Forelimb muscle (tissue), 1 donor: ENCODE results near the gene ALOX15B. TPM values are rescaled to one million over a fixed set of nuclear protein-coding genes. Genes with fewer than 3 reads are reported as not detected.
"Not testable (repeated sequence)": the region's sequence is repeated elsewhere in the genome, so short reads cannot be mapped to it uniquely, and the experiment has no call there.

Experiments used
- DNase-seq: peaks from one replicate; pipeline ENCODE4 v3.0.0-alpha.2; 2013; ENCODE audit warnings: low read depth
- polyA plus RNA-seq: library from polyadenylated mRNA; unstranded; fragments of 120-200 nt; gene quantifications from one replicate; pipeline ENCODE4 v1.2.1, GENCODE V29; 2013; ENCODE audit not compliant: insufficient read length

ALOX15B gene
- polyA plus RNA-seq, 1 donor, result 0.59 TPM

- no peak for DNase-seq
Measured at GRCh38 chr17:8013731-8014557, 24.9 kb upstream of the ALOX15B start.

- DNase-seq, result no peak
Measured at GRCh38 chr17:8014558-8014850, 24.4 kb upstream of the ALOX15B start.

GRCh38 chr17:8015236-8015956, 23.5 kb upstream of the ALOX15B start:
- no peak for DNase-seq

GRCh38 chr17:8015957-8016631, 22.8 kb upstream of the ALOX15B start:
- no peak for DNase-seq

- no peak for DNase-seq
Measured at GRCh38 chr17:8016632-8017424, 22.0 kb upstream of the ALOX15B start.

GRCh38 chr17:8018436-8018835, 20.4 kb upstream of the ALOX15B start:
- no peak for DNase-seq

- DNase-seq, result no peak
Measured at GRCh38 chr17:8019166-8019565, 19.7 kb upstream of the ALOX15B start.

GRCh38 chr17:8019665-8020650, 18.9 kb upstream of the ALOX15B start:
- DNase-seq, result no peak

- no peak for DNase-seq
Measured at GRCh38 chr17:8020776-8021564, 17.9 kb upstream of the ALOX15B start.

- DNase-seq, result no peak
Measured at GRCh38 chr17:8021565-8022359, 17.1 kb upstream of the ALOX15B start.

GRCh38 chr17:8022360-8023003, 16.4 kb upstream of the ALOX15B start:
- DNase-seq, result no peak

- not testable (repeated sequence) for DNase-seq
Measured at GRCh38 chr17:8024161-8024560, 14.7 kb upstream of the ALOX15B start.

GRCh38 chr17:8025176-8025911, 13.5 kb upstream of the ALOX15B start:
- no peak for DNase-seq

- DNase-seq, result no peak
Measured at GRCh38 chr17:8029121-8029520, 9.7 kb upstream of the ALOX15B start.

GRCh38 chr17:8031261-8031661, 7.6 kb upstream of the ALOX15B start:
- no peak for DNase-seq

GRCh38 chr17:8031950-8032349, 6.9 kb upstream of the ALOX15B start:
- DNase-seq, result no peak

- no peak for DNase-seq
Measured at GRCh38 chr17:8032442-8032841, 6.4 kb upstream of the ALOX15B start.
